ENCODE data around the gene CTNND2.

DNA sequence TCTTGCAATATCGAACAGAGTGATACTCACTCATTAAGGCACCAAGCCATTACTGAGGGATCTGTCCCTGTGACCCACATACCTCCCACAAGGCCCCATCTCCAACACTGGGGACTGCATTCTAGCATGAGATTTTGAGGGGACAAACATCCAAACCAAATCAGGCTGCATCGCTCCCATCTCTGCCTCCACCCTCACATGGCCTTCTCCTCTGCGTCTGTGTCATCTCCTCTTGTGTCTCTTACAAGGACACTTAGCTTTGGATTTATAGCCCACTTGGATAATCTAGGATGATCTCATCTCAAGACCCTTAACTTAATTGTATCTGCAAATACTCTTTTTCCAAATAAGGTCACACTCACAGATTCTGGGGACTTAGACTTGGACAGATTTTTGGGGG is 858.8 kb downstream of the CTNND2 start:
- TF ChIP-seq PKNOX1 (IDR thresholded peaks at IDR 0.05), result no peak
- TF ChIP-seq LEF1 (IDR thresholded peaks at IDR 0.05; ENCODE audit: borderline replicate concordance), result no peak
- no peak for TF ChIP-seq NFRKB (IDR thresholded peaks at IDR 0.05)
- no peak for TF ChIP-seq L3MBTL2 (conservative IDR thresholded peaks at IDR 0.05)
- TF ChIP-seq BHLHE40 (IDR thresholded peaks at IDR 0.05; ENCODE audit: borderline replicate concordance), result no peak
- TF ChIP-seq SP1 (IDR thresholded peaks at IDR 0.05), result no peak
- no peak for TF ChIP-seq FOXA1 (IDR thresholded peaks at IDR 0.05)
- no peak for TF ChIP-seq FOXM1 (IDR thresholded peaks at IDR 0.05; ENCODE audit: borderline replicate concordance)
- TF ChIP-seq SUZ12 (IDR thresholded peaks at IDR 0.05), result no peak

All from HEK293T (cell line).